DND-41 (cell line): ENCODE results near the gene POLR2L.

Experiments
- ATAC-seq: fragments of 200-7000 bp; cut with Tn5 transposase; 3 replicates; pipeline ENCODE4 v1.9.1; 2021; ENCODE audit warnings: low read depth; ENCODE audit not compliant: insufficient read depth
- DNase-seq: peaks from one replicate; pipeline ENCODE4 v3.0.0-alpha.2; 2020
- H2AFZ ChIP-seq: 2 replicates; pipeline ENCODE4 v1.6.0; 2012; ENCODE audit warnings: low read depth, low read length
- H3K27ac ChIP-seq: 2 replicates; pipeline ENCODE4 v1.5.1; 2012; ENCODE audit warnings: low read length, inconsistent platforms
- H3K27me3 ChIP-seq: fragments of 200-600 bp; sonication (generic); 2 replicates; pipeline ENCODE4 v1.6.0; 2012; ENCODE audit warnings: low read length, mild to moderate bottlenecking, inconsistent platforms; ENCODE audit not compliant: insufficient read depth, poor library complexity
- H3K36me3 ChIP-seq: 2 replicates; pipeline ENCODE4 v1.5.1; 2012; ENCODE audit warnings: low read length, inconsistent platforms; ENCODE audit not compliant: insufficient read depth
- H3K4me1 ChIP-seq: 2 replicates; pipeline ENCODE4 v1.5.1; 2012; ENCODE audit warnings: mild to moderate bottlenecking, low read length; ENCODE audit not compliant: insufficient read depth
- H3K4me2 ChIP-seq: 2 replicates; pipeline ENCODE4 v1.6.0; 2012; ENCODE audit warnings: mild to moderate bottlenecking, moderate library complexity, low read length, inconsistent platforms; ENCODE audit not compliant: insufficient read depth
- H3K4me3 ChIP-seq, 2 experiments: fragments of 200-600 bp in 1 of 2; shearing (Covaris generic) in 1 of 2; 2 replicates each; pipeline ENCODE4 v1.5.1; 2012 to 2016; ENCODE audit warnings: inconsistent platforms in 2 of 2, low read length in 2 of 2, mild to moderate bottlenecking in 2 of 2, low read depth in 1 of 2, moderate library complexity in 1 of 2
- H3K79me2 ChIP-seq: 2 replicates; pipeline ENCODE4 v1.6.0; 2012; ENCODE audit warnings: low read length, inconsistent platforms; ENCODE audit not compliant: insufficient read depth
- H3K9ac ChIP-seq: 2 replicates; pipeline ENCODE4 v1.6.0; 2012; ENCODE audit warnings: low read depth, mild to moderate bottlenecking, inconsistent platforms, low read length, moderate library complexity
- H3K9me3 ChIP-seq: 2 replicates; pipeline ENCODE4 v1.5.1; 2012; ENCODE audit warnings: low read length, moderate library complexity, mild to moderate bottlenecking, inconsistent platforms; ENCODE audit not compliant: insufficient read depth, severe bottlenecking
- H4K20me1 ChIP-seq: 2 replicates; pipeline ENCODE4 v1.6.0; 2012; ENCODE audit warnings: low read length; ENCODE audit not compliant: insufficient read depth
- EZH2 ChIP-seq: IDR thresholded peaks from 3 replicates; pipeline ENCODE4 v1.6.1; 2012; ENCODE audit warnings: borderline replicate concordance, low read depth, mild to moderate bottlenecking, moderate library complexity, low read length, inconsistent platforms; ENCODE audit not compliant: severe bottlenecking
- TF ChIP-seq, protein P1 (sequence below): IDR thresholded peaks from 2 replicates; pipeline ENCODE4 v1.5.1; 2012; ENCODE audit warnings: borderline replicate concordance, low read length, moderate library complexity, mild to moderate bottlenecking; ENCODE audit not compliant: poor library complexity, severe bottlenecking; ENCODE audit errors: extremely low read depth

POLR2L gene

DNA sequence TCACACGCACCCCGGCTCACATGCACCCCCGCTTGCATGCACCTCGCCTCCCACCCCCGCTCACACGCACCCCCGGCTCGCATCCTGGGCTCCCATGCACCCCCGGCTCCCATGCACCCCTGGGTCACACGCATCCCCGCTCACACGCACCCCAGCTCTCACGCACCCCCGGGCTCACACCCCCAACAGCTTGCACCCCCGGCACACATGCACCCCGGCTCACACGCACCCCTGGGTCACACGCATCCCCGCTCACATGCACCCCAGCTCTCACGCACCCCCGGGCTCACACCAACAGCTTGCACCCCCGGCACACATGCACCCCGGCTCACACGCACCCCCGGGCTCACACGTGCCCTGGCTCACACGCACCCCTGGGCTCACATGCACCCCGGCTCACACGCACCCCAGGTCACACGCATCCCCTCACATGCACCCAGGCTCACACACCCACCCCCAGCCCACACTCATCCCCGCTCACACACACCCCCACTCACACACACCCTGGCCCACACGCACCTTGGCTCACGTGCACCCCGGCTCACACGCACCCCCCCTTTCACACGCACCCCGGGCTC, 16.5 kb upstream of the POLR2L start:
- no peaks in the 10 kb centered on the region for H3K4me1 ChIP-seq
- no peak overlapping the region for H3K27ac ChIP-seq
- peaks cover 16% of the 10 kb centered on the region for H4K20me1 ChIP-seq
- H3K4me2 ChIP-seq = no peak overlapping the region
- no peak overlapping the region for H2AFZ ChIP-seq
- no peaks in the 10 kb centered on the region for H3K79me2 ChIP-seq
- H3K9ac ChIP-seq = no peak overlapping the region
- H3K9me3 ChIP-seq = no peaks in the 10 kb centered on the region
- H3K27me3 ChIP-seq = no peaks in the 10 kb centered on the region
- DNase-seq (no peak), ATAC-seq (no peak)
- no peaks in the 10 kb centered on the region for H3K36me3 ChIP-seq
- no peak overlapping the region for H3K4me3 ChIP-seq
- TF ChIP-seq, protein P1, sequence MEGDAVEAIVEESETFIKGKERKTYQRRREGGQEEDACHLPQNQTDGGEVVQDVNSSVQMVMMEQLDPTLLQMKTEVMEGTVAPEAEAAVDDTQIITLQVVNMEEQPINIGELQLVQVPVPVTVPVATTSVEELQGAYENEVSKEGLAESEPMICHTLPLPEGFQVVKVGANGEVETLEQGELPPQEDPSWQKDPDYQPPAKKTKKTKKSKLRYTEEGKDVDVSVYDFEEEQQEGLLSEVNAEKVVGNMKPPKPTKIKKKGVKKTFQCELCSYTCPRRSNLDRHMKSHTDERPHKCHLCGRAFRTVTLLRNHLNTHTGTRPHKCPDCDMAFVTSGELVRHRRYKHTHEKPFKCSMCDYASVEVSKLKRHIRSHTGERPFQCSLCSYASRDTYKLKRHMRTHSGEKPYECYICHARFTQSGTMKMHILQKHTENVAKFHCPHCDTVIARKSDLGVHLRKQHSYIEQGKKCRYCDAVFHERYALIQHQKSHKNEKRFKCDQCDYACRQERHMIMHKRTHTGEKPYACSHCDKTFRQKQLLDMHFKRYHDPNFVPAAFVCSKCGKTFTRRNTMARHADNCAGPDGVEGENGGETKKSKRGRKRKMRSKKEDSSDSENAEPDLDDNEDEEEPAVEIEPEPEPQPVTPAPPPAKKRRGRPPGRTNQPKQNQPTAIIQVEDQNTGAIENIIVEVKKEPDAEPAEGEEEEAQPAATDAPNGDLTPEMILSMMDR = no peak
- TF ChIP-seq EZH2 = no peak

DNA sequence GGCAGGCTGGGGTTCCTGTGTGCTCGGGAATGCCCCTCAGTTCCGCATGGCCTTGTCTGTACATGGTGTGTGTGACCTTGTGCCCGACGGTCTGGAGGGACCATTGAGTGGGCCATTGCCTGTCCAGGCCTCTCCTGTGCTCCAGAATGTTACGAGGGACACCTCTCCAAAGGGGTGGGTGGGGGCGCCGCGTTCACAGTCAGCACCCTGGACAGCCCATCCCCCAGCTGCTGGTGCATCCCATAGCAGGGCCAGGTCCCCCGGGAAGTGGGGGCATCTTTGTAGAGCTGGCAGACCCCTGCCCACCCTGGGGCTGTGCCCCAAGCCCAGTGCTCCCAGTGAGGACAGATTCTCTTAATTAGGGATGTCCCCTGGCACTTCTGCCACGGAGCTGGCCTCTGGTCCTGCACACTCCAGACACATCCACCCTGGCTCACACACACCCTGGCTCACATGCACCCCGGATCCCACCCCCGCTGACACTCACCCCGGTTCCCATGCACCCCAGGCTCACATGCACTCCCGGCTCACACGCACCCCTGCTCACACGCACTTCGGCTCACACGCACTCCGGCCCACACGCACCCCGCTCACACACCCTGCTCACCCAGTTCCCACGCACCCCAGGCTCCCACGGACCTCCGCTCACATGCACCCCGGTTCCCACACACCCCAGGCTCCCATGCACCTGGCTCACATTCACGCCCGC, 15.9 kb upstream of the POLR2L start:
- Histone ChIP-seq H4K20me1 (peaks cover 12% of the 10 kb centered on the region), H3K79me2 (no peaks in the 10 kb centered on the region)
- TF ChIP-seq, protein P1 = no peak
- TF ChIP-seq EZH2 = no peak

DNA sequence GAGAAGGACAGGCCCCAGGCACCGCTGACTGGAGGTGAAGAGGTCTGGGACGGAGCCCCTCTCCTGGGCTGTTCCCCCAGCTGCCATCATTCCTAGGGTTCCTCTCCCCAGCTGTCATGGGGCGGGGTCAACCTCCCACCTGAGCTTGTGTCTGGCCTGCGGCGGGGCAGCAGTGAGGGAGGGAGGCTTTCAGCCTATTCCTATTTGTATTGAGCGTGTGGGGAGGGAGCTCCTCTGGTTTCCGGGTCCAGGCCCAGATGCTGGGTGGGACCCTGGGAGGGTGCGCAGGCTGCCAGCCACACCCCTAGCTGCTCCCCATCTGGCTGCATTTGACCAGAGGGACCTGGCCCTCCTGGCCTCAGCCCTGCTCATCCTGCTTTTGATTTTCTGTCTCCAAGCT, 14.1 kb upstream of the POLR2L start:
- TF ChIP-seq EZH2 = no peak
- TF ChIP-seq, protein P1 = no peak
- Histone ChIP-seq H3K4me2 (no peak overlapping the region), H3K4me1 (no peaks in the 10 kb centered on the region), H3K27me3 (no peaks in the 10 kb centered on the region), H3K4me3 (no peak overlapping the region), H3K9ac (no peak overlapping the region), H2AFZ (no peak overlapping the region), H3K9me3 (no peaks in the 10 kb centered on the region), H3K27ac (no peak overlapping the region), H3K36me3 (no peaks in the 10 kb centered on the region), H4K20me1 (peaks cover 6% of the 10 kb centered on the region; the same call in 1 of the 2 replicates), H3K79me2 (no peaks in the 10 kb centered on the region)
- ATAC-seq (no peak), DNase-seq (no peak)

More for the DNA sequence above, 15.9 kb upstream of the POLR2L start:
- H2AFZ ChIP-seq = no peak overlapping the region
- H3K9me3 ChIP-seq = no peaks in the 10 kb centered on the region
- DNase-seq (no peak), ATAC-seq (no peak)
- no peaks in the 10 kb centered on the region for H3K27me3 ChIP-seq
- H3K36me3 ChIP-seq = no peaks in the 10 kb centered on the region
- H3K4me1 ChIP-seq = no peaks in the 10 kb centered on the region
- no peak overlapping the region for H3K4me3 ChIP-seq
- no peak overlapping the region for H3K9ac ChIP-seq
- no peak overlapping the region for H3K4me2 ChIP-seq
- H3K27ac ChIP-seq = no peak overlapping the region
